HCT116 (cell line): ENCODE results near the gene GPX1. TPM values are rescaled to one million over a fixed set of nuclear protein-coding genes. Genes with fewer than 3 reads are reported as not detected.

Experiments used
- ATAC-seq: fragments of 200-7000 bp; cut with Tn5 transposase; 2 replicates; pipeline ENCODE4 v1.9.1; 2020; ENCODE audit warnings: mild to moderate bottlenecking, moderate library complexity
- BruUV-seq: library from RNA; stranded (reverse); fragments of 400-500 nt; replicated peaks from 2 replicates; lab custom pipeline; 2021; lab: Mats Ljungman, UMichigan
- CTCF ChIA-PET: fragments of 300-600 bp; sonication (Branson Sonifier 250); formaldehyde crosslinking; loops from one replicate; lab custom pipeline; 2021; ENCODE audit warnings: antibody characterized with exemption; lab: Charles Lee
- POLR2A ChIA-PET: fragments of 300-600, 350-600 bp; sonication (Branson Sonifier 250); formaldehyde crosslinking; loops from one replicate; lab custom pipeline; 2021; ENCODE audit warnings: antibody characterized with exemption; lab: Charles Lee
- RAD21 ChIA-PET, 2 experiments: fragments of 300-600 bp; sonication (Branson Sonifier 250); formaldehyde crosslinking; loops; one replicate each; lab custom pipeline; 2023; ENCODE audit warnings: low total read pairs in 2 of 2; ENCODE audit not compliant: uncharacterized antibody in 2 of 2, unreplicated experiment in 2 of 2, low non-redundant PET in 1 of 2; lab: Charles Lee
- DNase-seq: peaks from one replicate; pipeline ENCODE4 v3.0.0-alpha.2; 2010; ENCODE audit warnings: low read depth, low spot score
- H2AFZ ChIP-seq: fragments of 200-600 bp; shearing (Covaris generic), sonication (generic); 2 replicates; pipeline ENCODE4 v1.6.1; 2017; ENCODE audit warnings: low read depth, mixed run types, mixed read lengths, antibody characterized with exemption, low read length; ENCODE audit not compliant: poor library complexity, severe bottlenecking
- H3K27ac ChIP-seq: 2 replicates; pipeline ENCODE4 v1.5.1; 2012; ENCODE audit warnings: low read depth, low read length
- H3K27me3 ChIP-seq: fragments of 200-600 bp; sonication (generic); 2 replicates; pipeline ENCODE4 v1.6.1; 2016; ENCODE audit warnings: mixed run types, low read length, mixed read lengths; ENCODE audit not compliant: insufficient read depth
- H3K36me3 ChIP-seq, 2 experiments: fragments of 200-500 bp in 1 of 2; fragments of 200-600 bp in 1 of 2; sonication (Bioruptor generic) in 1 of 2; sonication (generic) in 1 of 2; 2 replicates each; pipeline versions ENCODE4 v1.5.1 to v1.6.1; 2014 to 2016; ENCODE audit warnings: low read length in 2 of 2, inconsistent platforms in 1 of 2, mixed read lengths in 1 of 2, mixed run types in 1 of 2; ENCODE audit not compliant: insufficient read depth in 2 of 2, control insufficient read depth in 1 of 2
- H3K4me1 ChIP-seq, 2 experiments: fragments of 200-600 bp in 1 of 2; sonication (generic) in 1 of 2; 2 replicates each; pipeline versions ENCODE4 v1.5.1 to v1.6.1; 2012 to 2017; ENCODE audit warnings: low read length in 2 of 2, inconsistent platforms in 1 of 2, mild to moderate bottlenecking in 1 of 2, mixed read lengths in 1 of 2, mixed run types in 1 of 2, moderate library complexity in 1 of 2; ENCODE audit not compliant: insufficient read depth in 2 of 2, control insufficient read depth in 1 of 2
- H3K4me2 ChIP-seq: fragments of 200-600 bp; sonication (generic); 2 replicates; pipeline ENCODE4 v1.6.1; 2017; ENCODE audit warnings: mixed run types, low read length, mixed read lengths
- H3K4me3 ChIP-seq, 2 experiments: fragments of 200-600 bp in 1 of 2; sonication (generic) in 1 of 2; replicated peaks in 1 of 2; 2 replicates each; pipeline ENCODE4 v1.5.1; 2011 to 2016; ENCODE audit warnings: low read length in 2 of 2, control low read depth in 1 of 2, low read depth in 1 of 2, mild to moderate bottlenecking in 1 of 2, mixed read lengths in 1 of 2, mixed run types in 1 of 2
- H3K79me2 ChIP-seq: fragments of 200-600 bp; sonication (generic); 2 replicates; pipeline ENCODE4 v1.6.1; 2017; ENCODE audit warnings: mild to moderate bottlenecking, mixed run types, low read length, moderate library complexity, mixed read lengths; ENCODE audit not compliant: insufficient read depth
- H3K9ac ChIP-seq: fragments of 200-600 bp; sonication (generic); 2 replicates; pipeline ENCODE4 v1.6.1; 2016; ENCODE audit warnings: low read length, mixed read lengths
- H3K9me2 ChIP-seq: fragments of 200-600 bp; sonication (generic), shearing (Covaris generic); 2 replicates; pipeline ENCODE4 v1.6.1; 2017; ENCODE audit warnings: mixed run types, mild to moderate bottlenecking, moderate library complexity; ENCODE audit not compliant: insufficient read depth
- H3K9me3 ChIP-seq, 2 experiments: fragments of 200-500 bp in 1 of 2; fragments of 200-600 bp in 1 of 2; sonication (Bioruptor generic) in 1 of 2; sonication (generic) in 1 of 2; 2 replicates each; pipeline ENCODE4 v1.6.1; 2014 to 2017; ENCODE audit warnings: low read length in 2 of 2, mixed read lengths in 2 of 2, inconsistent platforms in 1 of 2, low read depth in 1 of 2, mild to moderate bottlenecking in 1 of 2, mixed run types in 1 of 2, moderate library complexity in 1 of 2; ENCODE audit not compliant: control insufficient read depth in 1 of 2, insufficient read depth in 1 of 2
- H4K20me1 ChIP-seq: fragments of 200-600 bp; sonication (generic), shearing (Covaris generic); 2 replicates; pipeline ENCODE4 v1.6.1; 2017; ENCODE audit warnings: mixed run types, mild to moderate bottlenecking, moderate library complexity; ENCODE audit not compliant: insufficient read depth
- CEBPB ChIP-seq: IDR thresholded peaks from 2 replicates; pipeline ENCODE4 v1.6.1; 2012; ENCODE audit warnings: low read depth
- CTCF ChIP-seq, 3 experiments: fragments of 200-600 bp in 1 of 3; sonication (generic) in 1 of 3; IDR thresholded peaks in 2 of 3; conservative IDR thresholded peaks in 1 of 3; 2 replicates each; pipeline ENCODE4 v1.5.1; 2012 to 2017; ENCODE audit warnings: low read depth in 2 of 3, low read length in 2 of 3, antibody characterized with exemption in 1 of 3, borderline replicate concordance in 1 of 3, control low read depth in 1 of 3, mild to moderate bottlenecking in 1 of 3, mixed read lengths in 1 of 3, mixed run types in 1 of 3, moderate library complexity in 1 of 3; ENCODE audit not compliant: insufficient read depth in 1 of 3
- ELF1 ChIP-seq: IDR thresholded peaks from 2 replicates; pipeline ENCODE4 v1.6.1; 2012; ENCODE audit warnings: low read depth, borderline replicate concordance
- EZH2phosphoT487 ChIP-seq: fragments of 200-600 bp; IDR thresholded peaks from 2 replicates; pipeline ENCODE4 v1.6.1; 2018; ENCODE audit warnings: antibody characterized with exemption, borderline replicate concordance
- MAX ChIP-seq: IDR thresholded peaks from 2 replicates; pipeline ENCODE4 v1.6.1; 2012
- POLR2AphosphoS5 ChIP-seq: IDR thresholded peaks from 2 replicates; pipeline ENCODE4 v1.6.1; 2011; ENCODE audit warnings: mild to moderate bottlenecking, low read depth, low read length, moderate library complexity
- SP1 ChIP-seq: IDR thresholded peaks from 2 replicates; pipeline ENCODE4 v1.6.1; 2012; ENCODE audit warnings: low read depth
- SRF ChIP-seq: IDR thresholded peaks from 2 replicates; pipeline ENCODE4 v1.6.1; 2012; ENCODE audit warnings: low read depth
- TCF7L2 ChIP-seq: IDR thresholded peaks from 2 replicates; pipeline ENCODE4 v1.7.0; 2011; ENCODE audit warnings: borderline replicate concordance, inconsistent platforms; ENCODE audit not compliant: insufficient read depth, insufficient read length; ENCODE audit errors: extremely low read depth
- YY1 ChIP-seq: IDR thresholded peaks from 2 replicates; pipeline ENCODE4 v1.6.1; 2011; ENCODE audit warnings: low read length, low read depth, moderate library complexity, mild to moderate bottlenecking; ENCODE audit not compliant: insufficient replicate concordance; ENCODE audit errors: extremely low read depth
- intact Hi-C: fragments of 100-400 bp; cut with micrococcal nuclease; formaldehyde crosslinking; loops from 2 replicates; pipeline ENCODE4 v1.10.0; 2022
- total RNA-seq: library from RNA; stranded (reverse); gene quantifications from one replicate; pipeline ENCODE4 v1.2.1, GENCODE V29; 2021; ENCODE audit not compliant: unreplicated experiment
- TF ChIP-seq, protein P1 (sequence below): IDR thresholded peaks from 2 replicates; pipeline ENCODE4 v1.6.1; 2012; ENCODE audit warnings: low read depth

Gene GPX1
- total RNA-seq, 1 experiment from 2014 or later, result 330 TPM

DNA sequence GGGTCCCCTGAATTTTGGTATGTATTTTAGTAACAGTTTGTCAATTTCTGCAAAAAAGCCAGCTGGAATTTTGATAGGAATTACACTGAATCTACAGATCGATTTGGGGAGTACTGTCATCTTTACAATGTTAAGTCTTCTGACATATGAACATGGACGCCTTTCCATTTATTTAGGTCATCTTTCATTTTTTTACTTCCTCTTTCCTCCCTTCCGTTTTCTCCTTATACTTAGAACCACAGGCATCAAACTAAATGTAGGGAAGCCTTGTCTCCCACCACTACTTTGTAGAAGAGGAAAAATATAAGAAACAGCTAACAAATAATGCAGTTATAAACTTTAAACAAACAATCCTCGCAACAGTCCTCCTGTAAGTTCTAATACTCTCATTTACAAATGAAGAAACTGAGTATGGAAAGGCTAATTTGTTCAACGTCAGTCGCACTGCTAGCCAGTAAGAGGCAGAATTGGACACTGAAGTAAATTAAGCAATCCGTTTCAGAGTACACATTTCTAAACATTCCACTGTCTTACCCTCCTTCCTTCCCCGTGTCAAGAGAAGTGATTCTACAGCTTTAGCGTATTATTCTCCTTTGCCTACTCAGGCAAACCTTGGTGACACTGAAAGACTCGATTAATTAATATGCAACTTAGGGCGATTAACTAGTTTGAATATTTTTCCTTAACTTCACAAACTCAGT, 28.1 kb upstream of the GPX1 start:
- Histone ChIP-seq H3K9me3 (no peaks in the 10 kb centered on the region), H3K4me2 (no peak overlapping the region), H3K36me3 (no peaks in the 10 kb centered on the region; a peak in 1 of 4 replicates), H2AFZ (no peak overlapping the region), H3K9ac (no peak overlapping the region), H4K20me1 (peaks cover 29% of the 10 kb centered on the region; the same call in 1 of the 2 replicates), H3K9me2 (no peaks in the 10 kb centered on the region), H3K27me3 (no peaks in the 10 kb centered on the region), H3K4me3 (no peak overlapping the region), H3K27ac (no peak overlapping the region), H3K4me1 (peaks cover 0 to 12% of the 10 kb centered on the region in 2 experiments; a peak in 1 of 4 replicates), H3K79me2 (peaks cover 99% of the 10 kb centered on the region)
- BruUV-seq, result no TSS peak
- ATAC-seq (no peak), DNase-seq (no peak)
- intact Hi-C loops, result no loop called here
- TF ChIP-seq TCF7L2, result no peak
- no peak for TF ChIP-seq ELF1
- no peak for TF ChIP-seq EZH2phosphoT487
- no peak for TF ChIP-seq MAX
- no peak for TF ChIP-seq SP1
- TF ChIP-seq YY1, result no peak
- no peak for TF ChIP-seq SRF
- TF ChIP-seq, protein P1, sequence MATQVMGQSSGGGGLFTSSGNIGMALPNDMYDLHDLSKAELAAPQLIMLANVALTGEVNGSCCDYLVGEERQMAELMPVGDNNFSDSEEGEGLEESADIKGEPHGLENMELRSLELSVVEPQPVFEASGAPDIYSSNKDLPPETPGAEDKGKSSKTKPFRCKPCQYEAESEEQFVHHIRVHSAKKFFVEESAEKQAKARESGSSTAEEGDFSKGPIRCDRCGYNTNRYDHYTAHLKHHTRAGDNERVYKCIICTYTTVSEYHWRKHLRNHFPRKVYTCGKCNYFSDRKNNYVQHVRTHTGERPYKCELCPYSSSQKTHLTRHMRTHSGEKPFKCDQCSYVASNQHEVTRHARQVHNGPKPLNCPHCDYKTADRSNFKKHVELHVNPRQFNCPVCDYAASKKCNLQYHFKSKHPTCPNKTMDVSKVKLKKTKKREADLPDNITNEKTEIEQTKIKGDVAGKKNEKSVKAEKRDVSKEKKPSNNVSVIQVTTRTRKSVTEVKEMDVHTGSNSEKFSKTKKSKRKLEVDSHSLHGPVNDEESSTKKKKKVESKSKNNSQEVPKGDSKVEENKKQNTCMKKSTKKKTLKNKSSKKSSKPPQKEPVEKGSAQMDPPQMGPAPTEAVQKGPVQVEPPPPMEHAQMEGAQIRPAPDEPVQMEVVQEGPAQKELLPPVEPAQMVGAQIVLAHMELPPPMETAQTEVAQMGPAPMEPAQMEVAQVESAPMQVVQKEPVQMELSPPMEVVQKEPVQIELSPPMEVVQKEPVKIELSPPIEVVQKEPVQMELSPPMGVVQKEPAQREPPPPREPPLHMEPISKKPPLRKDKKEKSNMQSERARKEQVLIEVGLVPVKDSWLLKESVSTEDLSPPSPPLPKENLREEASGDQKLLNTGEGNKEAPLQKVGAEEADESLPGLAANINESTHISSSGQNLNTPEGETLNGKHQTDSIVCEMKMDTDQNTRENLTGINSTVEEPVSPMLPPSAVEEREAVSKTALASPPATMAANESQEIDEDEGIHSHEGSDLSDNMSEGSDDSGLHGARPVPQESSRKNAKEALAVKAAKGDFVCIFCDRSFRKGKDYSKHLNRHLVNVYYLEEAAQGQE, result no peak
- no peak for TF ChIP-seq CEBPB
- no peak for TF ChIP-seq CTCF (IDR thresholded peaks at IDR 0.05 in 2 of 3, conservative IDR thresholded peaks at IDR 0.05 in 1 of 3; ENCODE audit: borderline replicate concordance in 1 of 3, insufficient read depth in 1 of 3, low read depth in 2 of 3, low read length in 2 of 3)
- TF ChIP-seq POLR2AphosphoS5, result no peak
- CTCF ChIA-PET, result no interaction called here
- POLR2A ChIA-PET, result no interaction called here
- RAD21 ChIA-PET, result no interaction called here
